DLD1 (cell line): ENCODE results near the gene SEMA3B.
"Not testable (repeated sequence)": the region's sequence is repeated elsewhere in the genome, so short reads cannot be mapped to it uniquely, and the experiment has no call there.

Source experiments
- in situ Hi-C: cut with HindIII; loops from 2 replicates; pipeline ENCODE4 v1.10.0; 2017; ENCODE audit warnings: low sequenced_read_pairs

SEMA3B gene

GRCh38 chr3:50312041-50312440 lies 43.1 kb downstream of the SEMA3B start:
- in situ Hi-C loops: not testable (repeated sequence)

DNA sequence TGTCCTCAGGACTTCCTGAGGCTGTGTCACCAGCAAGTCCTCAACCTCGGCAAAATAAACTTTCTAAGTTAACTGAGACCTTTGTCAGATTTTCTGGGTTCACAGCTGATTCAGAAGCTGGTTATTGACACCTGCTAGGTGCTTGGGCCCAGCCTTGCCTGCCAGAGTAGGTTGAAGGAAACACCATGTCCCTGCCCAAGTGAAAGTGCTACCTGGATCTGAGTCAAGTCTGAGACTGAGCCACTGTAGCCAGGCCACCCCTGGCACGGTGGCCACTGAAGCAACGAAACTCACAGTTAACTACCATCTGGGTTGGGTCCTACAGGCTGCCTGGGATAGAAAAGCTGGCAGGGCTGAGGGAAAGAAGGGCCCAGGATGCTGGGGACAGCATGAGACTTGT lies 45.4 kb downstream of the SEMA3B start:
- in situ Hi-C loops: no loop called here

DNA sequence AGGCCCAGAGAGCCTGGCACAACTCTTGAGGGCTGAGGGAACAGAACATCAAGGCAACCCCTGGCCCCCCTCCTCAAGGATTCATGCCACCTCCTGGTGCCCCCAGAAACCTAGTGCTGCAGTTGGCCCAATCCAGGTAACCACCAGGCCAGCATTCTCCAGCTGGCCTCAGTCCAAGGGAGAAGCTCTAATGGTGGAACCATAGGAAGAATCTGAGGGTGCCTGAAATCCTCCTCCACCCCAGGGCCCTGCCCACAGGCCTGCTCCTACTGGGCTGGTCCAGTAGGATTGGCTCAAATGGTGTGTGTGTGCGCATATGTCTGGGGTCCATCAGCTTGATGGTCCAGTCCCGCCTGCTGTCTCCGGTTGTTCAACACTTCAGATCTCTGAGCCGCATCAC lies 45.9 kb downstream of the SEMA3B start:
- in situ Hi-C loops: no loop called here

DNA sequence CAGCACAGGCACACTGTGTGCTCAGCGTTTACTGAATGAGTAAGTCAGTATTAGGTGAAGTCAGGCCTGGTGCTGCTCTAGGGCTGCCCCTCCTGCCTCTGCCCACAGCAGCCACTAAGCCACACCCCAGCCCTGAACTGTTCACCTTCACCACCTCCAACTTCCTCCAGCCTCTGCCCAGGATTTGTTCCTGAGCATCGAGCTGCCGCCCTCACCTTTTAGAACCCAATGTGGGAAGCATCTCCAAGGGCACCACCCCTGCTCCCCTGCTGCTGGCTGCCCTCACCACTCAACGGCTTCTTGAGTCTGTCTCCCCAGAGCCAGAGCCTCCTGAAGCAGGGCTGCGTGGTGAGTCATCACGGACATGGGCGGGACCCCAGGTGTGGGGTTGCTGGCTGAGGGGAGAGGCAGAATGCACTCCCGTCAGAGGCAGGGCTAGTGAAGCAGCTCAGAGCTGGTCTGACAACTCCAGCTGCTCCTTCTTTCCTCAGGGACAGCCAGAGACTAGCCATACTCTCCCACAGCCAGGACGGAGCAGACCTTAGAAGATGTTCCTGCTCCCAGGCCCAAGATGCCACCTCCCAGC lies 47.8 kb downstream of the SEMA3B start:
- in situ Hi-C loops: no loop called here

GRCh38 chr3:50317300-50317699 lies 48.4 kb downstream of the SEMA3B start:
- in situ Hi-C loops: no loop called here

DNA sequence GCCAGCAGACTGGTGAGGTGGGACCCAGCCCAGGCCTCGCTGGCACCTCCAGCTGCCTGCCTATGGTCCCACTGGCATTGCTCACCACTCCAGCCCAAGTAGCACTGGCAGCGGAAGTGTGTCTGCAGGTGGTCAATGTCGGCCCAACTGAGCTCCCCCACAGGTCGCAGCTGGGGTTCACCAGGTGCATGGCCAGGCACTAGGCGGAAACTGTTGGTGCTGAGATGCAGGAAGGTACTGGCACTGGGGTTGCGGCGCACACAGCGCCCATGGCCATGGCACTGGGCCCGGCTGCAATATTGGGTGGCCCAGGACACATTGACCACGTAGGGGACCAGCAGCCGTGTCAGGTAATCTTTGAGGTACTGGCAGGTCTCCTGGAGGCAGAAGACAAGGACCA lies 49.2 kb downstream of the SEMA3B start:
- in situ Hi-C loops: no loop called here

- in situ Hi-C loops: no loop called here
Measured at GRCh38 chr3:50318615-50319014, 49.7 kb downstream of the SEMA3B start.

DNA sequence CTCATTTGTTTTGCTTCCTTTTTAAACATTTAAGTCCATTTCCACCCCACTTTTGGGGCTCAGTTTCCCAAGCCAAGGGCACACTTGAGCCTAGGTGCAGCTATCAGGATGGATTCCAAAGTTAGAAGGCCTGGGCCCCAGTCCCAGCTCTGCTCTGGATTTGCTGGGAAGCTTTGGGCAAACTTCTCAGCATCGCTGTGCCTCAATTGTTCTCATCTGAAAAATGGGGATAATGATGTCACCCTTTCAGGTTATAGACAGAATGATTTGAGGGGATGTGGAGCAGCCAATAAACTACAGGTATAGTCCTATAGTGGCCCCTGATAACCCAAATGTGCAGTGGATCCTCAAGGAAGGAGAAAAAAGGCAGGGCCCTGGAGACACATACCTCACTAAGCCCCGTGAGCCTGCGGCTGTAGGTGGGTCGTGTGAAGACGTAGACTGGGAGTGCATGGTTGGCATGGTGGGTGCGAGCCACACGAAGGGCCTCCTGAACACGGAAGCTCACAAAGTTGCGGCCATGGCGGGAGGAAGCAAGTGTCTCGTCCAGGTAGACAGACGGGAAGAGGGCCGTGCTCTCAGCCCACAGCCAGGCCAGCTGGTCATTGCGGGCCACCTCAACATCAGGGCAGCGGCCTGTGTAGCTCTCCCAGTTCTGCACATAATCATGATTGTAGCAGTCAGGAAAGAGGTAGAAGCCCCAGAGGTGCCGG lies 50.4 kb downstream of the SEMA3B start:
- in situ Hi-C loops: no loop called here

DNA sequence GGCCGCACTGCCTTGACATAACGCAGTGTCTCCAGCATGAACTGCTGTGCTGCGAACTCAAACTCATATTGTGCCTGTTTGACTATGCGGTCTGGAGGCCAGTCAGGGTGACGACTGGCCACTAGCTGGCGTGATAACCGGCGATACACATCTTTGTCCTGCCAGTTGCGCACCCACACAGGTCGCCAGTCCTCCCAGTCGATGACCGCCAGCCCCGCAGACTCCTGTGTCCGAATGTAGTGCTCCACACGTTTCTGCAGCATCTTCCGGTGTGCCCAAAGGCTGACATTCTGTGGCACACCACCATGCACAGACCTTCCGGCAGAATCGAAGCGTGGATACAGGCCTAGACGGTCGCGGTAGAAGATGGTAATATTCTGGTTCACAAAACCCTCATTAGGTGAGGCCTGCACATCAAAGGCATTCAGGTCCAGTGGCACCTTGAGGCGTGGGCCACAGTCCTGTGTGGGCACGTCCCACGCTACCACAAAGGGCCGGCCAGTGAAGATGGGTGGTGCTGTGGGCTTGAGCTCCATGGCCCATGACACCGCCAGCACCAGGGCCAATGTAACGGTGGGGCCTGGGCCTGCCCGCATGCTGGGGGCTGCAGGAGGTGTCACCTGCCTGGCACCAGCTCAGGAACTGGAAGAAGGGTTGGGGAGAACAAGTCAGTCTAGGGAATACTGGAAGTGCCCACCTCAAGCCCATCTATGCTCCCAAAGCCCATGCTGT lies 51.1 kb downstream of the SEMA3B start:
- in situ Hi-C loops: no loop called here

DNA sequence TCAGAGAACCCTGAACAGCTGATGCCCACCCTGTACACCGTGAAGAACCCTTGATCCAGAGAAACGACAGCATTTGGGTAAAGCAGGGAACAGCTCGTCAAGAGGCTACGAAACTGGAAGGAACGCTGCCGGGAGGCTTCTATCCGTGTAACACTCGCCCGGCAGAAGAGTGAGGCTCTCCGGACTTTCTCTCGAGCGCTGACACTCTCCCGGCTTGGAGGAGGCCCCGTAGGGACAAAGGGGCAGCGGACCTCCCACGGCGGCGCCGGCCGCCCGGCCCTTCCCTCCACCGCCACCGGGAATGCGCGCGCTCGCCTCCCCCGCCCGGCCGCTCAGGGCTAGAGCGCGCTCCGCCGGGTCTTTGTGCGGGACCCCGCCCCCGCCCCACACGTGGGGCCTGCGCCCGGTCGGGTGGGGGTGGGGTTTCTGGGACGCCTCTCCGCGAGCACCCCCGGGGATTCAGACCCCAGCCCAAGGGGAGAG lies 51.9 kb downstream of the SEMA3B start:
- in situ Hi-C loops: no loop called here

DNA sequence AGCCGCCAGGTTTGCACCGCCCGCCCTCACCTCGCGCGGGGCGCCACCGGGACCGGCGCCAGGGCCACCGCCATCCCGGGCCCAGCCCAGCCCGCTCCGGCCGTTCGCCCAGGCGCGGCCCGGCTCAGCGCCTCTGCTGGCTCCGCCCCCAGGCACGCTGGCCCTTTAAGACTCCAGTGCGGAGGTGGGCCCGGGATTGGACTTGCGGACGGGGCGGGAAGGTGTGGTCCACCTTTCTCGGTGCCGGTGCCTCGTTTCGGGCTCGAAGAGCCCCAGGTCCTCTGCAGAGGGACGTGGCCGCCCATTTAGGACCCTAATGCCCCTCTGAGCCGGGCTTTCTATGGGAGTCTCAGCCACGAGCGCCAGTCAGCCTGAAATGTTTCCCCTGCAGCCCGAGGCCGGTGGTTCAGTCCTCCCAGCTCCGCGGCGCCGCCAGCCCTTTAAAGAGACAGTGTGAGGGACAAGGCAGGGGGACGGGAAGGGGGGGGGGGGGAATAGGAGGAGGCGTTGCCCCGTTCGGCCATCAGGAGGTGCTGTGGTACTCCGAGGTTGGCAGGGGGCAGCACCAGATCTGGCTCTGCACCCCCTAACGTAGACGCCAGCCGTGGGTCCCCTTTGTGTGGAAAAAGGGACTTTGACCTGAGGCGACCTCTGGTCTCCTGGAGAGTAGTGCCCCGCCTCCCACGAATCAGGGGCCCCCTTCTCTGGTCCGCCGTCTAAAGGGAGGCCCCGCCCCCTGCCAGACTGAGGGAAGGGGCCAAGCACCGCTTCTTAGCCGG lies 52.6 kb downstream of the SEMA3B start:
- in situ Hi-C loops: no loop called here

DNA sequence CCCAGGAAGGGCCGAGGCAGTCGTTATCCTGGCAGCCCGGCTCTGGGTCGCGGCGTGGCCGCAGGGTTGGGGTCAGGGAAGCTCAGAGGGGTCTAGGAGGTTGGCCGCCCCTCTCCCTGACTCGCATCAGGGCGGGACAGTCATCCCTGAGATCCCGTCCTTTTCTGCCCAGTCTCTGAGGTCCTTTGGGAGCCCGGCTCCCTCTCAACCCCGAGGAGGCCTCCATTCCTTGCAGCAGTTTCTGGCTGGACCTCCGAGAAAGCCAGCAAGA lies 53.1 kb downstream of the SEMA3B start:
- in situ Hi-C loops: no loop called here

- in situ Hi-C loops: no loop called here
Measured at GRCh38 chr3:50322386-50323091, 53.6 kb downstream of the SEMA3B start, which contains the start of gene HYAL2. Gene HYAL2, minus strand, starts transcription at chr3:50322745. Its CDS starts 2,256 bp downstream, at chr3:50320489.

- in situ Hi-C loops: no loop called here
Measured at GRCh38 chr3:50323092-50323600, 54.2 kb downstream of the SEMA3B start.

DNA sequence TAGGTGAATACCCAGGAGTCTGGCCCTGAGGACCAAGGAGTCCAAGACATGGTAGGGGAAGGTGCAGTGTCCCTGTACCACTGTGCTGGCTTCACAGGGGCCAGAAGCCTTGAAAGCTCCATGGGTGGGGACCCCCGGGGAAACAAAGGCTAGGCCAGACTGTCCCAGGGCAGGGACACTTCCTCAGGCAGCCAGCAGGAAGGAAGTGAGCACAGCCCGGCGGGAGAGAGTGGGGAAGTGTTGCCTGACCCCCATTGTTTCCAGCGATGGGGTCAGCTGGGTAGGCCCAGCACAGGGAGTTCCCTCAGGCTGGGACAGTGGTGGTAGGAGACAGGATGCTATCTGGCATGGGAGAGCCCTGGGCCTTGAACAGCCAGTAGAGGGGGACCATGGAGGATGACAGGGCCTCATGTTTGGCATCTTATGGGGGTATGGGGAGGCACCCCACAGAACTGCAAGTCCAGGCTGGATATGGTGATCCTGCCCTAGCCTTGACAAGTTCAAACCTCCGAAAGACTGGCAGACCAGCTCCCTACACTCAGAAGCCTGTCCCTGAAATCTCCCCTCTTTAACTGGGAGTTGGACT lies 54.8 kb downstream of the SEMA3B start:
- in situ Hi-C loops: no loop called here

DNA sequence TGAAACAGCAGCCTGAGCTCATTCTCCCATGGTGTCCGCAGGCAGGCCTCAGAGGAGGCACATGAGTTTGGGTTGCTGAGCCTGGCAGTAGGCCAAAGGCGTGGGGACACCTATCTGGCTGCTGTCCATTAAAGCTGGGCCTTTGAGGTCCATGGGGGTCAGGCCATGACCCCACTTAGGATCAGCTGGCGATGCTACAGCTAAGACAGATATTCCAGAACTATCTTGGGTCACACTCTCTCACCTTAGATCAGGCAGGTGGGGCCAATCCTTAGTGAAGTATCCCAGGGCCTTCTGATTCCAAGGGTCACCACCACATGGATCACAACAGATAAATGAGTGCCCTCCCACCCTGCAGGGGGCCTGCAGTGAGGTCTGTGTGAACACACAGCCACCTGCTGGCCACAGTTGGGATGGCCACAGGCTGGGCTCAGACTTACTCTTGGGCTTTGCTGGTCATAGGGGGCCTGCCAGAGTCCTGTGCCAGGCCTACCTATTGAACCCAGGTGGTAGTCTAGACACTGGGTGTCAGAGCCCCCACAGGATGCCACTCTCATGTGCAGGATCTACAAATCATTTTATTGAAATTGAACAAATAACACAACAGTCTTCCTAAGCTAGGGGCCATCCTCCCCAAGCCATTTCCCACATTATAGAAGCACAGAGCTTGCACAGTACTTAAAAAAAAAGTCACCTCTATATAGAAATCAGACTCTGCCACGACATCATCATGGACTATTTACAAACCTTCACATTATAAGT lies 55.6 kb downstream of the SEMA3B start:
- in situ Hi-C loops: loop anchor here (25.0 kb wide), 1 partner anchor 1063 kb away; the partner anchor contains the start of genes MANF and RBM15B

DNA sequence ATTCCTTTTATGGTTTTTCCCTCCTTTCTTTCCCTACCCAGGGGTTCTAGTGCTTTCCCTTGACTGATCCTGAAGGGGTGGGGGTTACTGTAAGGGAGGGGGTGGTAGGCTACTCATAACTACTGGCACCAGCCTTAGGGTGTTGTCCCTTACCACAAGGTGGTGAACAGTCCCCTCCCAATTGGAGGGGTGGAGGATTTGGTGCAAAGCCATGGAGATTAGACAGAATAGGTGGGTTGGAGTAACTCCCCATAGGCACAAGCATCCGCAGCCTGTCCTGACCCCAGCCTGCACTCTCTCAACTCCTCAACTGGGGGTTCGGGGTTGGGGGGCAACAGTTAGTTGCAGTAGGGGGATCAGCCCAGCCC lies 56.1 kb downstream of the SEMA3B start:
- in situ Hi-C loops: loop anchor here (25.0 kb wide), 1 partner anchor 1062 kb away; the partner anchor contains the start of genes MANF and RBM15B

GRCh38 chr3:50325497-50326181 lies 56.7 kb downstream of the SEMA3B start:
- in situ Hi-C loops: loop anchor here (25.0 kb wide), 1 partner anchor 1062 kb away; the partner anchor contains the start of genes MANF and RBM15B

DNA sequence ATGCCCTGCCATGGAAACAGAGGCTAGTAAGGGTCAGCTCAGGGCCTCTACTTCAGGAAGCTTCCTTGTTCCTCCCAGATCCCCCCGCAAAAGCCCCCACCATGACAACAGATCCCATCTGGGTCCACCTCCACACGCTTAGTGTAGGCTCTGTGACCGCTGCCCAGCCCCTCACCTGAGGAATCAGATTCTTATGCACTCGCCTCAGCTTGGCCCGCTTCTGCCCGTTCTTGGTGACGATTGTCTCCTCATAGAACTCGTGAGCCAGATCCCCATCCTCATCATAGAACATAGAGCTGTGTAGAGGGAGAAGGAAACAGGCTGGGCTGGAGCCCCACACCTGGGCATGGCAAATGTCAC lies 57.2 kb downstream of the SEMA3B start:
- in situ Hi-C loops: loop anchor here (25.0 kb wide), 1 partner anchor 1061 kb away; the partner anchor contains the start of genes MANF and RBM15B
